NCI-H146 (cell line): ENCODE data around the gene RGR.

Source experiments
- DNase-seq: peaks from one replicate; lab custom pipeline; 2025; lab: John Stamatoyannopoulos, UW

RGR gene

GRCh38 chr10:84244651-84245270 lies at the start of gene RGR:
Gene RGR (plus strand): TSS chr10:84245053. CDS start chr10:84245091, 38 bp downstream.
- peak; percentile 31 for DNase-seq

GRCh38 chr10:84196083-84196482 lies 48.8 kb upstream of the RGR start:
- peak; percentile 95 for DNase-seq

GRCh38 chr10:84196941-84197340 lies 47.9 kb upstream of the RGR start:
- DNase-seq: no peak

- no peak for DNase-seq
These were observed 47.2 kb upstream of the RGR start for GRCh38 chr10:84197643-84198042.

- DNase-seq: no peak
These were observed 46.5 kb upstream of the RGR start for GRCh38 chr10:84198206-84198915.

GRCh38 chr10:84200537-84201243 lies 44.2 kb upstream of the RGR start:
- DNase-seq: no peak

- DNase-seq: no peak
These were observed 43.6 kb upstream of the RGR start for GRCh38 chr10:84201244-84201606.

GRCh38 chr10:84201682-84202081 lies 43.2 kb upstream of the RGR start:
- DNase-seq: no peak

- DNase-seq: no peak
These were observed 42.5 kb upstream of the RGR start for GRCh38 chr10:84202349-84202748.

GRCh38 chr10:84204122-84204521 lies 40.7 kb upstream of the RGR start:
- peak; percentile 13 for DNase-seq

- no peak for DNase-seq
These were observed 40.2 kb upstream of the RGR start for GRCh38 chr10:84204610-84205009.

GRCh38 chr10:84205049-84205852 lies 39.6 kb upstream of the RGR start:
- peak; percentile 66 for DNase-seq

GRCh38 chr10:84205853-84206525 lies 38.9 kb upstream of the RGR start:
- no peak for DNase-seq

- no peak for DNase-seq
These were observed 36.8 kb upstream of the RGR start for GRCh38 chr10:84208023-84208422.

- DNase-seq: no peak
These were observed 33.3 kb upstream of the RGR start for GRCh38 chr10:84211566-84211965.

- DNase-seq: no peak
These were observed 32.8 kb upstream of the RGR start for GRCh38 chr10:84212014-84212413.

- no peak for DNase-seq
These were observed 31.8 kb upstream of the RGR start for GRCh38 chr10:84213076-84213475.

- DNase-seq: no peak
These were observed 30.7 kb upstream of the RGR start for GRCh38 chr10:84214046-84214572.

GRCh38 chr10:84214612-84215235 lies 30.1 kb upstream of the RGR start:
- peak; percentile 10 for DNase-seq

- DNase-seq: no peak
These were observed 28.0 kb upstream of the RGR start for GRCh38 chr10:84216834-84217233.

GRCh38 chr10:84217746-84218145 lies 27.1 kb upstream of the RGR start:
- DNase-seq: no peak
